CD4-positive, alpha-beta T cell treated with Interleukin-6 at 100 ng/mL for 8 hours (primary cell): ENCODE measurements around the gene MMS19.

ENCODE experiments used
- DNase-seq: peaks from one replicate; pipeline ENCODE4 v3.0.0-alpha.2; 2020; ENCODE audit warnings: mixed read lengths, low spot score

MMS19 gene

GRCh38 chr10:97462309-97462708 lies 35.9 kb downstream of the MMS19 start:
- no peak for DNase-seq

GRCh38 chr10:97459933-97460332 lies 38.3 kb downstream of the MMS19 start:
- no peak for DNase-seq

- DNase-seq, result no peak
These were observed 39.1 kb downstream of the MMS19 start for GRCh38 chr10:97459111-97459510.

GRCh38 chr10:97456686-97457065 lies 41.5 kb downstream of the MMS19 start:
- no peak for DNase-seq

- DNase-seq, result no peak
These were observed 42.1 kb downstream of the MMS19 start for GRCh38 chr10:97456034-97456685.

GRCh38 chr10:97454330-97455036 lies 43.7 kb downstream of the MMS19 start:
- DNase-seq, result peak; percentile 53

GRCh38 chr10:97452352-97452751 lies 45.9 kb downstream of the MMS19 start:
- no peak for DNase-seq

- no peak for DNase-seq
These were observed 46.6 kb downstream of the MMS19 start for GRCh38 chr10:97451605-97452004.

GRCh38 chr10:97450828-97451227 lies 47.4 kb downstream of the MMS19 start:
- no peak for DNase-seq

- DNase-seq, result peak; percentile 90
These were observed 52.2 kb downstream of the MMS19 start, which contains the start of the genes EXOSC1 and ZDHHC16 for GRCh38 chr10:97445722-97446639. TSS of gene EXOSC1 (minus strand) at chr10:97446006. CDS start at chr10:97445985, 21 bp downstream. TSS of gene ZDHHC16 (plus strand) at chr10:97446175. CDS start at chr10:97451676, 5,501 bp downstream.

GRCh38 chr10:97445357-97445721 lies 52.9 kb downstream of the MMS19 start:
- no peak for DNase-seq

GRCh38 chr10:97444212-97444611 lies 54.0 kb downstream of the MMS19 start:
- DNase-seq, result no peak

GRCh38 chr10:97442277-97442676 lies 55.9 kb downstream of the MMS19 start:
- DNase-seq, result no peak

GRCh38 chr10:97435211-97435610 lies 63.0 kb downstream of the MMS19 start:
- DNase-seq, result no peak

- DNase-seq, result no peak
These were observed 63.7 kb downstream of the MMS19 start for GRCh38 chr10:97434557-97434956.

GRCh38 chr10:97434055-97434454 lies 64.2 kb downstream of the MMS19 start:
- no peak for DNase-seq

- DNase-seq, result peak; percentile 38
These were observed 69.6 kb downstream of the MMS19 start for GRCh38 chr10:97428572-97428981.

GRCh38 chr10:97427571-97428179 lies 70.5 kb downstream of the MMS19 start:
- DNase-seq, result no peak

- no peak for DNase-seq
These were observed 71.2 kb downstream of the MMS19 start for GRCh38 chr10:97426776-97427570.

GRCh38 chr10:97425964-97426775 lies 72.1 kb downstream of the MMS19 start, which contains the start of gene PGAM1:
TSS of gene PGAM1 (plus strand) at chr10:97426191. CDS start at chr10:97426308, 117 bp downstream.
- peak; percentile 96 for DNase-seq
